ENCODE data around the gene KRTAP19-1.

The KRTAP19-1 gene

DNA sequence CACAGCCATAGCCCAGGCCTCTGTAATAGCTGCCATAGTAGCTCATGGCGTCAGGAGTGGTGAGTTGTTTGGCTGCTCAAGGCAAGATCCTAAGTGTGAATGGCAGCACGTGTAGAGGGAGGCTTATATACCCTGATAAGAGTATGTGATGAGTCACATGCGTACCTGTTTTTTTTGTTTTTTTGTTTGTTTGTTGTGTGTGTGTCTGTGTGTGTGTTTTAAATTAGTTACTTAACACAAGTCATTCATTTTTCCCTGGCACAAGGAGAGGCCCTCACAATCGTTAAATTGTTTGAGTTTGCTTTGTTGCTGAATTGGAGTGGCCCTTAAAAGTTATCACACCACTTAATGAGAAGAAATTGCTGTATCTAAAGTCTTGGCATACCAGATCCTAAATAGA is 16.9 kb upstream of the KRTAP19-1 start, which contains the start of gene KRTAP19-4:
KRTAP19-4 (minus strand) TSS at position 101 of the 400 bp plus-strand sequence; CDS start at position 46, 55 bp downstream.
- H3K9me3 ChIP-seq (ENCODE audit: control insufficient read depth, insufficient read depth, low read depth, low read length), result no peaks in the 10 kb centered on the region

DNA sequence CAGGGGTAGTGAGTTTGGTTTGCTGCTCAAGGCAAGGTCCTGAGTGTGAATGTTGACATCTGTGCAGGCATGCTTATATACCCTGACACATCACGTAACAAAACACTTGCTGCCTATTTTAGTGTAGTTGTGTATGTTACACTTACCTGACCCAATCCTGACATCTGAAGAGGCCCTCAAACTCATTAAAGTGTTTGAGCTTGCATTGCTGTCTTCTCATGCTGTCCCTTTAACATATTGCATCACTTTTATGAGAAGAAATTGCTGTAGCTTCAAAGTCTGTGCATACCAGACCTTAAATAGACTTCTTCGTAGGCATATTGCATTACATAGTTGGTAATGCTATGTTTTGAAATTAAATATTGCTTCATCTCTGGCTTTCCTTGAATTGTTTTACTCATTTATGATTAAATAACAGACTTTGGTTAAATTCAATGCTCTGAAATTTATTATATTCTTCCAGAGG is 11.8 kb upstream of the KRTAP19-1 start, which contains the start of gene KRTAP19-3:
KRTAP19-3 (minus strand) TSS at position 51 of the 466 bp plus-strand sequence. CDS start 56 bp downstream, outside the sequence.
- no peak for TF ChIP-seq ZNF629 (tag by site-specific recombination; IDR thresholded peaks at IDR 0.05)
- no peak for TF ChIP-seq ZNF138 (tag by site-specific recombination; IDR thresholded peaks at IDR 0.05; ENCODE audit: borderline replicate concordance)
- no peak for TF ChIP-seq ZNF677 (tag by site-specific recombination; IDR thresholded peaks at IDR 0.05)
- no peak for TF ChIP-seq ZNF560 (tag by site-specific recombination; IDR thresholded peaks at IDR 0.05; ENCODE audit: borderline replicate concordance)
- no peak for TF ChIP-seq ZNF391 (tag by site-specific recombination; IDR thresholded peaks at IDR 0.05; ENCODE audit: borderline replicate concordance, low read depth)
- no peak for TF ChIP-seq ZNF664 (tag by site-specific recombination; IDR thresholded peaks at IDR 0.05)
- TF ChIP-seq ZNF174 (tag by site-specific recombination; IDR thresholded peaks at IDR 0.05), result no peak
- no peak for TF ChIP-seq BCL11A (tag by site-specific recombination; IDR thresholded peaks at IDR 0.05; ENCODE audit: low read depth)
- TF ChIP-seq, protein P1, sequence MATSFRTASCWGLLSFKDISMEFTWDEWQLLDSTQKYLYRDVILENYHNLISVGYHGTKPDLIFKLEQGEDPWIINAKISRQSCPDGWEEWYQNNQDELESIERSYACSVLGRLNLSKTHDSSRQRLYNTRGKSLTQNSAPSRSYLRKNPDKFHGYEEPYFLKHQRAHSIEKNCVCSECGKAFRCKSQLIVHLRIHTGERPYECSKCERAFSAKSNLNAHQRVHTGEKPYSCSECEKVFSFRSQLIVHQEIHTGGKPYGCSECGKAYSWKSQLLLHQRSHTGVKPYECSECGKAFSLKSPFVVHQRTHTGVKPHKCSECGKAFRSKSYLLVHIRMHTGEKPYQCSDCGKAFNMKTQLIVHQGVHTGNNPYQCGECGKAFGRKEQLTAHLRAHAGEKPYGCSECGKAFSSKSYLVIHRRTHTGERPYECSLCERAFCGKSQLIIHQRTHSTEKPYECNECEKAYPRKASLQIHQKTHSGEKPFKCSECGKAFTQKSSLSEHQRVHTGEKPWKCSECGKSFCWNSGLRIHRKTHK (tag by site-specific recombination; IDR thresholded peaks at IDR 0.05), result no peak
- no peak for TF ChIP-seq ZNF19 (tag by site-specific recombination; IDR thresholded peaks at IDR 0.05; ENCODE audit: low read depth)
- TF ChIP-seq ZNF202 (tag by site-specific recombination; IDR thresholded peaks at IDR 0.05; ENCODE audit: borderline replicate concordance), result no peak
- TF ChIP-seq ZNF624 (tag by site-specific recombination; IDR thresholded peaks at IDR 0.05), result no peak
- TF ChIP-seq ZNF521 (tag by site-specific recombination; IDR thresholded peaks at IDR 0.05), result no peak
- TF ChIP-seq ZBTB48 (tag by site-specific recombination; IDR thresholded peaks at IDR 0.05), result no peak
- no peak for TF ChIP-seq SP7 (tag by site-specific recombination; IDR thresholded peaks at IDR 0.05)
- TF ChIP-seq ZNF10 (tag by site-specific recombination; IDR thresholded peaks at IDR 0.05), result no peak
- ChIA-PET CTCF (interaction anchor here (0.6 to 0.7 kb wide), 2 partner anchors 28 to 599 kb away, joined by 4 read pairs; no protein-coding TSS in a partner anchor), POLR2A (interaction anchor here (0.7 kb wide), 1 partner anchor 1067 kb away, joined by 3 read pairs; no protein-coding TSS in a partner anchor)
- Histone ChIP-seq H3K36me3 (ENCODE audit: control insufficient read depth in 2 of 2, insufficient read depth in 1 of 2, low read length in 2 of 2) (no peaks in the 10 kb centered on the region), H3K9me3 (ENCODE audit: control insufficient read depth, insufficient read depth, low read depth, low read length) (no peaks in the 10 kb centered on the region), H3K4me3 (ENCODE audit: low read depth, low read length) (no peak within 1 kb of the TSS), H3K27ac (ENCODE audit: extremely low read depth, low read depth, low read length) (no peak within 1 kb of the TSS), H3K4me1 (ENCODE audit: control insufficient read depth, insufficient read depth, low read length) (no peaks in the 10 kb centered on the region)

More for the DNA sequence above, 16.9 kb upstream of the KRTAP19-1 start, which contains the start of gene KRTAP19-4:
- Histone ChIP-seq H3K36me3 (ENCODE audit: control insufficient read depth in 2 of 2, insufficient read depth in 1 of 2, low read length in 2 of 2) (no peaks in the 10 kb centered on the region), H3K4me3 (ENCODE audit: low read depth, low read length) (no peak within 1 kb of the TSS), H3K27ac (ENCODE audit: extremely low read depth, low read depth, low read length) (no peak within 1 kb of the TSS), H3K4me1 (ENCODE audit: control insufficient read depth, insufficient read depth, low read length) (no peaks in the 10 kb centered on the region)
- TF ChIP-seq ZNF324 (tag by site-specific recombination; IDR thresholded peaks at IDR 0.05) (no peak), ZNF223 (tag by site-specific recombination; IDR thresholded peaks at IDR 0.05) (no peak), YY2 (tag by site-specific recombination; IDR thresholded peaks at IDR 0.05) (no peak), ZNF423 (tag by site-specific recombination; IDR thresholded peaks at IDR 0.05) (no peak), ZNF140 (tag by site-specific recombination; IDR thresholded peaks at IDR 0.05) (no peak), ZNF292 (tag by site-specific recombination; IDR thresholded peaks at IDR 0.05; ENCODE audit: borderline replicate concordance, low read depth) (no peak), ZNF585B (tag by site-specific recombination; IDR thresholded peaks at IDR 0.05) (no peak), KLF9 (tag by site-specific recombination; IDR thresholded peaks at IDR 0.05; ENCODE audit: low read depth) (no peak), ZNF266 (tag by site-specific recombination; IDR thresholded peaks at IDR 0.05; ENCODE audit: low read depth) (no peak), ZBTB17 (tag by site-specific recombination; IDR thresholded peaks at IDR 0.05) (no peak), SETDB1 (IDR thresholded peaks at IDR 0.05; ENCODE audit: insufficient read length, low read length) (no peak), ZBTB20 (tag by site-specific recombination; IDR thresholded peaks at IDR 0.05) (no peak), ZFP69B (tag by site-specific recombination; IDR thresholded peaks at IDR 0.05) (no peak), BCL11A (tag by site-specific recombination; IDR thresholded peaks at IDR 0.05; ENCODE audit: low read depth) (no peak)
- TF ChIP-seq, protein P2, sequence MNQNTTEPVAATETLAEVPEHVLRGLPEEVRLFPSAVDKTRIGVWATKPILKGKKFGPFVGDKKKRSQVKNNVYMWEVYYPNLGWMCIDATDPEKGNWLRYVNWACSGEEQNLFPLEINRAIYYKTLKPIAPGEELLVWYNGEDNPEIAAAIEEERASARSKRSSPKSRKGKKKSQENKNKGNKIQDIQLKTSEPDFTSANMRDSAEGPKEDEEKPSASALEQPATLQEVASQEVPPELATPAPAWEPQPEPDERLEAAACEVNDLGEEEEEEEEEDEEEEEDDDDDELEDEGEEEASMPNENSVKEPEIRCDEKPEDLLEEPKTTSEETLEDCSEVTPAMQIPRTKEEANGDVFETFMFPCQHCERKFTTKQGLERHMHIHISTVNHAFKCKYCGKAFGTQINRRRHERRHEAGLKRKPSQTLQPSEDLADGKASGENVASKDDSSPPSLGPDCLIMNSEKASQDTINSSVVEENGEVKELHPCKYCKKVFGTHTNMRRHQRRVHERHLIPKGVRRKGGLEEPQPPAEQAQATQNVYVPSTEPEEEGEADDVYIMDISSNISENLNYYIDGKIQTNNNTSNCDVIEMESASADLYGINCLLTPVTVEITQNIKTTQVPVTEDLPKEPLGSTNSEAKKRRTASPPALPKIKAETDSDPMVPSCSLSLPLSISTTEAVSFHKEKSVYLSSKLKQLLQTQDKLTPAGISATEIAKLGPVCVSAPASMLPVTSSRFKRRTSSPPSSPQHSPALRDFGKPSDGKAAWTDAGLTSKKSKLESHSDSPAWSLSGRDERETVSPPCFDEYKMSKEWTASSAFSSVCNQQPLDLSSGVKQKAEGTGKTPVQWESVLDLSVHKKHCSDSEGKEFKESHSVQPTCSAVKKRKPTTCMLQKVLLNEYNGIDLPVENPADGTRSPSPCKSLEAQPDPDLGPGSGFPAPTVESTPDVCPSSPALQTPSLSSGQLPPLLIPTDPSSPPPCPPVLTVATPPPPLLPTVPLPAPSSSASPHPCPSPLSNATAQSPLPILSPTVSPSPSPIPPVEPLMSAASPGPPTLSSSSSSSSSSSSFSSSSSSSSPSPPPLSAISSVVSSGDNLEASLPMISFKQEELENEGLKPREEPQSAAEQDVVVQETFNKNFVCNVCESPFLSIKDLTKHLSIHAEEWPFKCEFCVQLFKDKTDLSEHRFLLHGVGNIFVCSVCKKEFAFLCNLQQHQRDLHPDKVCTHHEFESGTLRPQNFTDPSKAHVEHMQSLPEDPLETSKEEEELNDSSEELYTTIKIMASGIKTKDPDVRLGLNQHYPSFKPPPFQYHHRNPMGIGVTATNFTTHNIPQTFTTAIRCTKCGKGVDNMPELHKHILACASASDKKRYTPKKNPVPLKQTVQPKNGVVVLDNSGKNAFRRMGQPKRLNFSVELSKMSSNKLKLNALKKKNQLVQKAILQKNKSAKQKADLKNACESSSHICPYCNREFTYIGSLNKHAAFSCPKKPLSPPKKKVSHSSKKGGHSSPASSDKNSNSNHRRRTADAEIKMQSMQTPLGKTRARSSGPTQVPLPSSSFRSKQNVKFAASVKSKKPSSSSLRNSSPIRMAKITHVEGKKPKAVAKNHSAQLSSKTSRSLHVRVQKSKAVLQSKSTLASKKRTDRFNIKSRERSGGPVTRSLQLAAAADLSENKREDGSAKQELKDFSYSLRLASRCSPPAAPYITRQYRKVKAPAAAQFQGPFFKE (tag by site-specific recombination; IDR thresholded peaks at IDR 0.05; ENCODE audit: borderline replicate concordance), result no peak
- TF ChIP-seq, protein P3, sequence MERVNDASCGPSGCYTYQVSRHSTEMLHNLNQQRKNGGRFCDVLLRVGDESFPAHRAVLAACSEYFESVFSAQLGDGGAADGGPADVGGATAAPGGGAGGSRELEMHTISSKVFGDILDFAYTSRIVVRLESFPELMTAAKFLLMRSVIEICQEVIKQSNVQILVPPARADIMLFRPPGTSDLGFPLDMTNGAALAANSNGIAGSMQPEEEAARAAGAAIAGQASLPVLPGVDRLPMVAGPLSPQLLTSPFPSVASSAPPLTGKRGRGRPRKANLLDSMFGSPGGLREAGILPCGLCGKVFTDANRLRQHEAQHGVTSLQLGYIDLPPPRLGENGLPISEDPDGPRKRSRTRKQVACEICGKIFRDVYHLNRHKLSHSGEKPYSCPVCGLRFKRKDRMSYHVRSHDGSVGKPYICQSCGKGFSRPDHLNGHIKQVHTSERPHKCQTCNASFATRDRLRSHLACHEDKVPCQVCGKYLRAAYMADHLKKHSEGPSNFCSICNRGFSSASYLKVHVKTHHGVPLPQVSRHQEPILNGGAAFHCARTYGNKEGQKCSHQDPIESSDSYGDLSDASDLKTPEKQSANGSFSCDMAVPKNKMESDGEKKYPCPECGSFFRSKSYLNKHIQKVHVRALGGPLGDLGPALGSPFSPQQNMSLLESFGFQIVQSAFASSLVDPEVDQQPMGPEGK (tag by site-specific recombination; IDR thresholded peaks at IDR 0.05), result no peak
- POLR2A ChIA-PET, result no interaction called here
- CTCF ChIA-PET, result interaction anchor here (1.0 to 2.3 kb wide), 2 partner anchors 10 to 12 kb away, joined by 3 to 12 read pairs; no protein-coding TSS in a partner anchor

All from HEK293 (cell line).